Small intestine (tissue), 7 donors: ENCODE measurements around the gene CASP8AP2. TPM values are rescaled to one million over a fixed set of nuclear protein-coding genes. Genes with fewer than 3 reads are reported as not detected.
"Not testable (repeated sequence)": the region's sequence is repeated elsewhere in the genome, so short reads cannot be mapped to it uniquely, and the experiment has no call there.

ENCODE experiments used
- DNase-seq, 2 donors: peaks; one replicate each; pipeline versions ENCODE4 v3.0.0 to v3.0.0-alpha.2; 2013
- FAIRE-seq: peaks from 2 replicates; lab custom pipeline; 2012; peaks lifted over from hg19 to GRCh38; lab: Jason Lieb, UNC
- H3K27ac ChIP-seq, 3 donors: one replicate each; pipeline ENCODE4 v1.5.1; 2013; ENCODE audit warnings: low read length in 2 of 3, mild to moderate bottlenecking in 2 of 3, control low read depth in 1 of 3, inconsistent platforms in 1 of 3, low read depth in 1 of 3, moderate library complexity in 1 of 3
- H3K27me3 ChIP-seq, 3 donors: one replicate each; pipeline ENCODE4 v1.6.1; 2013; ENCODE audit warnings: low read length in 3 of 3, inconsistent platforms in 1 of 3; ENCODE audit not compliant: control insufficient read depth in 3 of 3, insufficient read depth in 3 of 3
- H3K36me3 ChIP-seq, 3 donors: one replicate each; pipeline ENCODE4 v1.6.1; 2013; ENCODE audit warnings: low read length in 3 of 3, inconsistent platforms in 1 of 3, low read depth in 1 of 3, mild to moderate bottlenecking in 1 of 3, moderate library complexity in 1 of 3; ENCODE audit not compliant: control insufficient read depth in 3 of 3, insufficient read depth in 2 of 3
- H3K4me1 ChIP-seq, 3 donors: one replicate each; pipeline ENCODE4 v1.6.1; 2013; ENCODE audit warnings: low read length in 2 of 3, inconsistent platforms in 1 of 3, low read depth in 1 of 3, mild to moderate bottlenecking in 1 of 3, moderate library complexity in 1 of 3; ENCODE audit not compliant: control insufficient read depth in 3 of 3, insufficient read depth in 2 of 3
- H3K4me3 ChIP-seq, 3 donors: one replicate each; pipeline ENCODE4 v1.5.1; 2013; ENCODE audit warnings: low read length in 3 of 3, control low read depth in 1 of 3, inconsistent platforms in 1 of 3, low read depth in 1 of 3, mild to moderate bottlenecking in 1 of 3, moderate library complexity in 1 of 3
- H3K9me3 ChIP-seq, 2 donors: one replicate each; pipeline ENCODE4 v1.6.1; 2013; ENCODE audit warnings: low read depth in 1 of 2, low read length in 1 of 2; ENCODE audit not compliant: control insufficient read depth in 2 of 2, insufficient read depth in 1 of 2
- WGBS, 3 donors: extraction: QIAGEN DNeasy Blood & Tissue Kit; methylation state at CpG; one replicate each; pipeline ENCODE4 v1.1.7; 2013; 5-methylcytosine and 5-hydroxymethylcytosine counted together
- polyA plus RNA-seq, 4 donors: library from polyadenylated mRNA; stranded (reverse) in 3 of 4; unstranded in 1 of 4; fragments of 200-250 nt in 3 of 4; fragments of 120-200 nt in 1 of 4; gene quantifications; one replicate each; pipeline versions ENCODE4 v1.2.1 to v1.2.3, GENCODE V29; 2013
- donor health status: healthy with polysubstance abuse.
- donor health status: control.
- donor health status: control.
- donor health status: Bipolar disorder and iron deficiency.
- donor health status: healthy.

CASP8AP2 gene
- polyA plus RNA-seq, 4 donors: 1.4 to 13.6 (median 4.0) TPM

DNA sequence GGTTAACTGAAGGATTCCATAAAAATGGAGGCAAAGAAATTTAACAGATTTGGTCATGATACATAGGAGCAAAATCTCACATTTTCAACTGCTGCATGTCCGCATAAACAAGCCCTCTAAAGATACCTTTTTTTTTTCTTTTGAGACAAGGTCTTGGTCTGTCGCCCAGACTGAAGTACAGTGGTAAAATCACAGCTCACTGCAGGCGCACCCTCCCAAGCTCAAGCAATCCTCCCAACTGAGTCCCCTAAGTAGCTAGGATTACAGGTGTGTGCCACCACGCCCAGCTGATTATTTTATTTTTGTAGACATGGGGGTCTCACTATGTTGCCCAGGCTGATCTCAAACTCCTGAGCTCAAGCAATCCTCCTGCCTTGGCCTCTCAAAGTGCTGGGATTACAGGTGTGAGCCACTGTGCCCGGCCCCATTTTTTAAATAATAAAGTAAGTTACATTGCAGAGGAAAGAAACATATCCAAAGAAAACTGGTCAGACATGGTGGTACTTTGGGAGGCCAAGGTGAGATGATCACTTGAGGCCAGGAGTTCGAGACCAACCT, 23.8 kb upstream of the CASP8AP2 start:
- Histone ChIP-seq H3K9me3 (no peaks in the 10 kb centered on the region), H3K36me3 (peaks cover 0 to 14% (median 0%) of the 10 kb centered on the region in 3 donors), H3K4me3 (no peak overlapping the region), H3K4me1 (no peaks in the 10 kb centered on the region), H3K27me3 (no peaks in the 10 kb centered on the region), H3K27ac (no peak overlapping the region)
- DNase-seq: no peak
- WGBS, 3 donors: 48 to 91% (median 85%) methylated on average over 6 of the region's 6 CpGs
- no peak for FAIRE-seq

DNA sequence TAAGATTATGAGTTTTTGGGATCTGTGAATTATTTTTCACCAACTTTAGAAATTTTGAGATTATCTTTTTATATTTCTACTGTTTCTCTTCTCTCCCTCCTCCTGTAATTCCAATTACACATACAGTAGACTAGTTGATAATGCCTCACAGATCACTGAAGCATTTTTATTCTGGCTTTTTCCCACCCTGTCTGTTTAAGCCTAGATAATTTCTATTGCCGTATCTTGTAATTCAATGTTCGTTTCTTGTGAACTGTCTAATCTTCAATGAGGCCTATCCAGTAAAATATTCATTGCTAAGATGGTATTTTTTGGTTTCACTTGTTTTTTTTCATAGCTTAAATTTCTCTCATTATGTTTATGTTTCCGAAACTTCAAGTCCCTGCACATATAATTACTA, 22.1 kb upstream of the CASP8AP2 start:
- 92 to 95% (median 92%) methylated on average over 3 of the region's 3 CpGs for WGBS, 3 donors

DNA sequence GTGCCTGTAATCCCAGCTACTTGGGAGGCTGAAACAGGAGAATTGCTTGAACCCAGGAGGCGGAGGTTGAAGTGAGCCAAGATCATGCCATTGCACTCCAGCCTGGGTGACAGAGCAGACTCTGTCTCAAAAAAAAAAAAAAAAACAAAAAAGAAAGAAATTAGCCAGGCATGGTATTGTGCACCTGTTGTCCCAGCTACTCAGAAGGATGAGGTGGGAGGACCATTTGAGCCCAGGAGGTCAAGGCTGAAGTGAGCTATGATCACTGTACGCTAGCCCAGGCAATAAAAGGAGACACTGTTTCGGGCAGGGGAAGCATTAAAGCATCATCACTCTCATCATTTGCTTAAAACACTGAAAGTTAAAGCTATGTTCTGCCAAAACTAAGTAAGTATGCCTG, 16.3 kb upstream of the CASP8AP2 start:
- not testable (repeated sequence) for H3K36me3 ChIP-seq, H3K9me3 ChIP-seq, H3K4me3 ChIP-seq, H3K27me3 ChIP-seq, FAIRE-seq, H3K4me1 ChIP-seq, DNase-seq, H3K27ac ChIP-seq
- 90 to 98% (median 96%) methylated on average over 3 of the region's 3 CpGs for WGBS, 3 donors

More for the DNA sequence above, 22.1 kb upstream of the CASP8AP2 start:
- Histone ChIP-seq H3K36me3 (peaks cover 0 to 2% (median 0%) of the 10 kb centered on the region in 3 donors), H3K4me1 (no peaks in the 10 kb centered on the region), H3K9me3 (no peaks in the 10 kb centered on the region), H3K4me3 (no peak overlapping the region), H3K27me3 (no peaks in the 10 kb centered on the region), H3K27ac (no peak overlapping the region)
- no peak for DNase-seq
- FAIRE-seq: no peak

DNA sequence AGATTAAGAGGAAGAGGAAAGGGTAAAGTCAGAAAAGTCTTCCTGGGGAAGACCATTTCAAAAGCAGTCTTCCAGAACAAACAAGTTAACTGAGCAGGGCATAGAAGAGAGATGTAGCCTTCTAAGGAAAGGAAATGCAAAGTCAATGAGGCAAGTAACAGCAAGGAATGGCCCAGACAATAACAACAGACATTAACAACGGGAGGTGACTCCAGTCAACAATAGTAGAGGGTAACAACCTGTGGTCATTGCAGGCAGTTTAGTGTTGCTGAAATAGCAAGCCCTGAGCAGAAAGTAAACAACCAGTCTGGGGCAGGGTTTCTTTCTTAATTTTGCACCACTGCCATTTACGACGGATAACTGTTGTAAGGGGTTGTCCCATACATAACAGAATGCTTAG, 12.2 kb upstream of the CASP8AP2 start:
- Histone ChIP-seq H3K9me3 (no peaks in the 10 kb centered on the region), H3K27ac (no peak overlapping the region), H3K4me3 (no peak overlapping the region), H3K4me1 (peaks cover 3 to 5% (median 4%) of the 10 kb centered on the region in 3 donors), H3K36me3 (peaks cover 0 to 8% (median 0%) of the 10 kb centered on the region in 3 donors), H3K27me3 (no peaks in the 10 kb centered on the region)
- FAIRE-seq: no peak
- DNase-seq: no peak
- WGBS, 3 donors: 61 to 85% (median 77%) methylated on average over 3 of the region's 3 CpGs

DNA sequence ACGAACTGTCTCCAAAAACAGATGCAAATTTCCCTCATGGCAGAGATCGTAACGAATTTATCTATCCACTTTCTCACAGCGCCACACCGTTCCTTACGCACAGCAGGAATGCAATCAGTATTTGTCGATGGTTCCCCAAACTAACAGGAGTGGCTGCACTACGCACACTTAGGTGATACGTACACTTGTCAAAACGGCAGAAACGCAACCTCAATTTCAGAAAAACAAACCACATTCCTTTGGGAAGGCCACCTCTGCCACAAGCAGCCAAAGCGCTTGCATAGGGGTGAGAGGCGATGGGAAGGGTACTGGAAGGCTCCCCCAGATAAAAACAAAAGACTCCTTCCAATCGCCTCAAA, 10.7 kb upstream of the CASP8AP2 start:
- peaks cover 3 to 5% (median 4%) of the 10 kb centered on the region in 3 donors for H3K4me1 ChIP-seq
- DNase-seq: peak; percentile 40 to 69
- peaks cover 0 to 8% (median 0%) of the 10 kb centered on the region in 3 donors for H3K36me3 ChIP-seq
- H3K4me3 ChIP-seq: peak overlapping the region; percentile 69 to 90 (median 87)
- H3K27me3 ChIP-seq: no peaks in the 10 kb centered on the region
- 0% methylated on average over 14 of the region's 14 CpGs for whole genome bisulfite sequencing, 3 donors
- FAIRE-seq: no peak
- peak overlapping the region; percentile 91 to 93 (median 93) for H3K27ac ChIP-seq
- H3K9me3 ChIP-seq: no peaks in the 10 kb centered on the region

DNA sequence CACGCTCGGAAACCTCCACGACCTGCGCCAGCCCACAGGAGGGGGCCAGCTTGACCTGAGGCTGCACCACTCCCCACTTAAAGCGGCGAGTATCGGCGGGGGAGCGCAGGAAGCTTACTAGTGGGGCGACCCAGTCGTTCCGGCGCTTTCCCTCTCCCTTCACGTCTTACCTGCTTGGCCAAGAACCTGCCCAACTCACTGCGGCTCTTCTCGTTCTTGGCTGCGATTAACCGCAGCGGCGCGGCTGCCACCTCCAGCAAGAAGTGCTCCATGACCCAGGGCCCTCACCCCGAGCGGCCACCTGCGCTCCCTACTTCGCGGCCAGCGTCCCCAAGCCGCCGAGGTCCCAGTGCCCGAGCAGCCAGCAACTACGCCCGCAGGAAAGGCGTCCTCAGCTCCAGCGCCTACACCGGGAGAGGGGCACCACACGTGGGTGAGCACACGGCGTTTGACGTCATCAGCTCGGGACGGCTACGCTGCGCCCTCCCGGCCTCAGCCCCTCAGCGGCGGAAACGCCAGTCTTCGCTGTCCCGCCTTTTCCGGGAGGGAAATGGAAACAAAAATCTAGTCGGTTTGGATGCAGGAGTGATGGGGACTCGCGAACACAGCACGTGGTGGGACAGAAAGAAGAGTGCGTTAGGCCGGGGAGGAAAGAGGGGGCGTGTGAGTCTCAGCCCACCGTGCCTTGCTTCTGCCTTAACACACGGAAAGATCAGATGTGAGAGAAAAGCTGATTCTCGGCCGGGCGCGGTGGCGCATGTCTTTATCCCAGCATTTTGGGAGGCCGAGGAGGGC, 10.1 kb upstream of the CASP8AP2 start, which contains the start of gene MDN1:
TSS of gene MDN1 (minus strand) at position 459 of the 795 bp plus-strand sequence. CDS start at position 272, 187 bp downstream.
- Histone ChIP-seq H3K4me1 (peaks cover 3 to 5% (median 4%) of the 10 kb centered on the region in 3 donors), H3K4me3 (peak within 1 kb of the TSS; percentile 69 to 90 (median 87)), H3K9me3 (no peaks in the 10 kb centered on the region), H3K27ac (peak within 1 kb of the TSS; percentile 91 to 93 (median 93)), H3K27me3 (no peaks in the 10 kb centered on the region), H3K36me3 (peaks cover 0 to 6% (median 0%) of the 10 kb centered on the region in 3 donors)
- FAIRE-seq (no peak), DNase-seq (peak; percentile 95 to 97)
- WGBS, 3 donors: 0% methylated on average over 65 of the region's 65 CpGs

DNA sequence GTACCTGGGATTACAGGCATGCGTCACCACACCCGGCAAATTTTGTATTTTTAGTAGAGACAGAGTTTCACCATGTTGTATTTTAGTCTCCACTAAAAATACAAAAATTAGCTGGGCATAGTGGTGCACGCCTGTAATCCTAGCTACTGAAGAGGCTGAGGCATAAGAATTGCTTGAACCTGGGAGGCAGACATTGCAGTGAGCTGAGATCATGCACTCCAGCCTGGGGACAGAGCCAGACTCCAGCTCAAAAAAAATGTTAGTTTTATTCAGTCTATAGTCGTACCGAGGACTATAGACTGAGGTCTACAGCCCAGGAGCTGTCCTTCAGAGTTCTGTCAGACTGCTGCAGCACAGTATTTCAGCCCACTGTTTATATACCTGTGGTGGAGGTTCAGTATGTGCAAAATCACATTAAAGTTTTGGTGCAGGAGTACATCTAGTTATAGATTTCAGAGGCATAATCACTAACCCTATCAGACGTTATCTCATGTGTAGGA, 3.6 kb upstream of the CASP8AP2 start:
- Histone ChIP-seq H3K27me3 (no peaks in the 10 kb centered on the region), H3K36me3 (peaks cover 0 to 2% (median 0%) of the 10 kb centered on the region in 3 donors), H3K4me3 (no peak overlapping the region), H3K27ac (no peak overlapping the region), H3K9me3 (no peaks in the 10 kb centered on the region), H3K4me1 (peaks cover 4 to 6% (median 6%) of the 10 kb centered on the region in 3 donors)
- no peak for DNase-seq
- FAIRE-seq: no peak
- WGBS, 3 donors: 84 to 92% (median 89%) methylated on average over 6 of the region's 6 CpGs

DNA sequence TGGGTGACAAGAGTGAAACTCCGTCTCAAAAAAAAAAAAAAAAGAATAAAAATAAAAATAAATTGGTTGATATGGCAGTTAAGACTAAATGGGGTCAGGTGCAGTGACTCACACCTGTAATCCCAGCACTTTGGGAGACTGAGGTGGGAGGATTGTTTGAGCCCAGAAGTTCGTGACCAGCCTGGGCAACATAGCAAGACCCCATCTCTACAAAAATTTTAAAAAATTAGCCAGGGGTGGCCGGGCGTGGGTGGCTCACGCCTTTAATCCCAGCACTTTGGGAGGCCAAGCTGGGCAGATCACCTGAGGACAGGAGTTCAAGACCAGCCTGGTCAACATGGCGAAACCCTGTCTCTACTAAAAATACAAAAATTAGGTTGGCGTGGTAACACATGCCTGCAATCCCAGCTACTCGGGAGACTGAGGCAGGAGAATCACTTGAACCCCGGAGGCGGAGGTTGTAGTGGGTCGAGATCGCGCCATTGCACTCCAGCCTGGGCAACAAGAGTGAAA, 1.1 kb upstream of the CASP8AP2 start:
- not testable (repeated sequence) for DNase-seq, H3K9me3 ChIP-seq, H3K27me3 ChIP-seq, H3K36me3 ChIP-seq, FAIRE-seq, H3K4me1 ChIP-seq
- H3K27ac ChIP-seq: peak overlapping the region; percentile 79 to 95 (median 91)
- peak overlapping the region; percentile 37 to 96 (median 75) for H3K4me3 ChIP-seq
- WGBS, 3 donors: 25 to 51% (median 27%) methylated on average over 13 of the region's 13 CpGs
